Suprapubic skin (tissue), 4 donors: ENCODE measurements around the gene KLF18. TPM values are rescaled to one million over a fixed set of nuclear protein-coding genes. Genes with fewer than 3 reads are reported as not detected.
"Not testable (repeated sequence)": the region's sequence is repeated elsewhere in the genome, so short reads cannot be mapped to it uniquely, and the experiment has no call there.

Experiments
- DNase-seq, 2 donors: peaks; one replicate each; pipeline ENCODE4 v3.0.0-alpha.2; 2019; ENCODE audit warnings: low spot score in 2 of 2
- H3K27ac ChIP-seq: fragments of 200-600 bp; sonication (generic); one replicate; pipeline ENCODE4 v1.5.1; 2019
- H3K27me3 ChIP-seq: fragments of 200-600 bp; sonication (generic); one replicate; pipeline ENCODE4 v1.5.1; 2019
- H3K36me3 ChIP-seq: fragments of 200-600 bp; sonication (generic); one replicate; pipeline ENCODE4 v1.5.1; 2019
- H3K4me1 ChIP-seq: fragments of 200-600 bp; sonication (generic); one replicate; pipeline ENCODE4 v1.5.1; 2019
- H3K4me3 ChIP-seq: fragments of 200-600 bp; sonication (generic); one replicate; pipeline ENCODE4 v1.5.1; 2019; ENCODE audit warnings: mild to moderate bottlenecking
- H3K9me3 ChIP-seq: fragments of 200-600 bp; sonication (generic); one replicate; pipeline ENCODE4 v1.5.1; 2019
- CTCF ChIP-seq, 2 donors: fragments of 200-600 bp in 1 of 2; fragments of 450-650 bp in 1 of 2; sonication (generic) in 1 of 2; IDR thresholded peaks; one replicate each; pipeline ENCODE4 v1.5.1; 2016 to 2019; ENCODE audit warnings: antibody characterized with exemption in 2 of 2, mild to moderate bottlenecking in 1 of 2, moderate library complexity in 1 of 2
- EP300 ChIP-seq: sonication (generic); formaldehyde crosslinking; IDR thresholded peaks from one replicate; pipeline ENCODE4 v1.6.1; 2017; ENCODE audit warnings: antibody characterized with exemption
- POLR2A ChIP-seq, 2 donors: fragments of 450-650 bp; IDR thresholded peaks; one replicate each; pipeline ENCODE4 v1.6.1; 2017; ENCODE audit warnings: antibody characterized with exemption in 2 of 2, mild to moderate bottlenecking in 2 of 2, moderate library complexity in 2 of 2
- POLR2AphosphoS5 ChIP-seq, 3 donors: sonication (generic); formaldehyde crosslinking; IDR thresholded peaks; one replicate each; pipeline ENCODE4 v1.6.1; 2017; ENCODE audit warnings: antibody characterized with exemption in 3 of 3
- WGBS: methylation state at CpG from one replicate; pipeline ENCODE4 v1.1.5; 2018; 5-methylcytosine and 5-hydroxymethylcytosine counted together
- total RNA-seq, 4 donors: library from RNA; depleted of rRNA; stranded (reverse); fragments of >200 nt; gene quantifications; one replicate each; pipeline ENCODE4 v1.1.0, GENCODE V29; 2016

Gene KLF18
- total RNA-seq, 4 donors from 2014 or later, result not detected

DNA sequence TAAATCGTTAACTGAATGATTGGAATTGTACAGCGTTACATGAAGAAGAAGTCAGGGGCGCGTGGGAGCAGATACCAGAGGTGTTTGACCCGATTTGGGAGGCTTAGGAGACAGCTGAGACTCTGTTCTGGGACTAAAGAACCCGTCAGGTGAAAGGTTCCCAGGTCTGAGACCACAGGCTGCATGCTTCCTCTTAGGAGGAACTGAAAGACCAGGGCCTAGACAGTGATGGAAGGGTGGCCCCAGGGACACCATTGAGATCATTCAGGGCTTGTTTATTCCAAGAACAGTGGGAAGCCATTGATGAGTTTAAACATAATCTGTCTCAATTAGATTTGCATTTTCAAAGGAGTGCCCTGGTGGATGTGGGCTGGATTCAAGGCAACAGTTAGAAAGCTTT is 21.9 kb downstream of the KLF18 start:
- H3K27ac ChIP-seq, result no peak overlapping the region
- DNase-seq, result no peak
- no peaks in the 10 kb centered on the region for H3K9me3 ChIP-seq
- H3K36me3 ChIP-seq, result no peaks in the 10 kb centered on the region
- peaks cover 6% of the 10 kb centered on the region for H3K27me3 ChIP-seq
- TF ChIP-seq POLR2A (IDR thresholded peaks at IDR 0.05) (no peak), CTCF (IDR thresholded peaks at IDR 0.05) (no peak), POLR2AphosphoS5 (IDR thresholded peaks at IDR 0.05) (no peak), EP300 (no peak)
- no peaks in the 10 kb centered on the region for H3K4me1 ChIP-seq
- H3K4me3 ChIP-seq, result no peak overlapping the region
- WGBS, result 89% methylated on average over 6 of the region's 6 CpGs

- H3K27me3 ChIP-seq, result peaks cover 6% of the 10 kb centered on the region
- H3K4me1 ChIP-seq, result no peaks in the 10 kb centered on the region
- H3K27ac ChIP-seq, result no peak within 1 kb of the TSS
- WGBS, result 95% methylated on average over 24 of the region's 25 CpGs
- H3K36me3 ChIP-seq, result no peaks in the 10 kb centered on the region
- no peak within 1 kb of the TSS for H3K4me3 ChIP-seq
- H3K9me3 ChIP-seq, result no peaks in the 10 kb centered on the region
- TF ChIP-seq CTCF (IDR thresholded peaks at IDR 0.05) (no peak), EP300 (no peak), POLR2AphosphoS5 (IDR thresholded peaks at IDR 0.05) (no peak), POLR2A (IDR thresholded peaks at IDR 0.05) (no peak)
- no peak for DNase-seq
These were observed 22.7 kb downstream of the KLF18 start, which contains the start of gene KLF17 for GRCh38 chr1:44118682-44119081. Gene KLF17 (plus strand): TSS chr1:44118821. CDS start chr1:44118908, 87 bp downstream.

DNA sequence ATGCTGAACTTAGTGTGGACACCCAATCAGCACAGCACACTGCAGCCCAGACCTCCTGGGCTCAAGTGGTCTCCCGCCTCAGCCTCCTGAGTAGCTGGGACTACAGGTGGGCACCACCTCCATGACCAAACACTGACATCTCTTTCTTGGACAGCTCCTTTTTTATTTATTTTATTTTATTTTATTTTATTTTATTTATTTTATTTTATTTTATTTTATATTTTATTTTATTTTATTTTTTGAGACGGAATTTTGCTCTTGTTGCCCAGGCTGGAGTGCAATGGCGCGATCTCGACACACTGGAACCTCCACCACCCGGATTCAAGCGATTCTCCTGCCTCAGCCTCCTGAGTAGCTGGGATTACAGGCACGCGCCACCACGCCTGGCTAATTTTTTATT is 24.2 kb downstream of the KLF18 start:
- not testable (repeated sequence) for DNase-seq, H3K27ac ChIP-seq, H3K9me3 ChIP-seq, H3K4me3 ChIP-seq, H3K36me3 ChIP-seq, H3K27me3 ChIP-seq, H3K4me1 ChIP-seq
- WGBS, result 94% methylated on average over 10 of the region's 10 CpGs

DNA sequence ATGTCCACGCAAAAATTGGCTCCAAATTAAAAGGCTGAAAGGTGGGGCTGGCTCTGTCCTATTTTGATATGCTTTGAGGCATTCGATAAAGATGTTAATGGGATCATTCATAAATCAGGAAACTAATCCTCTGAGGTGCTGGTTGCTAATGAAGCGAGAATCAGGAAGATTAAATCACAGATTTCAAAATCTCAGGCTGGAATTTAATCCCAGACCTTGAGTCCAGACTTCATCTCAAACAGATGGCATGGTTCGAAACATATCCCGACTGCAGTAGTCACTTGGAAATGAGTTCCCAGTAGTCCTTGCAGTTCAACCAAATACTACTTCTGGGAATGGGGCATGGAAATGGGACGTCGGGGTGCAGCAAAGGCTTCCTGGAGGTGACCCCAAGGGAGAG is 27.3 kb downstream of the KLF18 start:
- Histone ChIP-seq H3K4me1 (no peaks in the 10 kb centered on the region), H3K4me3 (no peak overlapping the region), H3K27ac (no peak overlapping the region), H3K36me3 (no peaks in the 10 kb centered on the region), H3K27me3 (no peaks in the 10 kb centered on the region), H3K9me3 (no peaks in the 10 kb centered on the region)
- TF ChIP-seq POLR2A (IDR thresholded peaks at IDR 0.05) (no peak), POLR2AphosphoS5 (IDR thresholded peaks at IDR 0.05) (no peak), CTCF (IDR thresholded peaks at IDR 0.05) (no peak), EP300 (no peak)
- WGBS, result 74% methylated on average over 7 of the region's 7 CpGs
- DNase-seq, result no peak

GRCh38 chr1:44113095-44113609 is 28.3 kb downstream of the KLF18 start:
- H3K36me3 ChIP-seq, result no peaks in the 10 kb centered on the region
- no peaks in the 10 kb centered on the region for H3K27me3 ChIP-seq
- H3K27ac ChIP-seq, result no peak overlapping the region
- H3K4me3 ChIP-seq, result no peak overlapping the region
- TF ChIP-seq POLR2A (IDR thresholded peaks at IDR 0.05) (no peak), CTCF (IDR thresholded peaks at IDR 0.05) (no peak), EP300 (no peak), POLR2AphosphoS5 (IDR thresholded peaks at IDR 0.05) (no peak)
- H3K9me3 ChIP-seq, result no peaks in the 10 kb centered on the region
- H3K4me1 ChIP-seq, result no peaks in the 10 kb centered on the region
- no peak for DNase-seq
- 86% methylated on average over 2 of the region's 2 CpGs for WGBS

DNA sequence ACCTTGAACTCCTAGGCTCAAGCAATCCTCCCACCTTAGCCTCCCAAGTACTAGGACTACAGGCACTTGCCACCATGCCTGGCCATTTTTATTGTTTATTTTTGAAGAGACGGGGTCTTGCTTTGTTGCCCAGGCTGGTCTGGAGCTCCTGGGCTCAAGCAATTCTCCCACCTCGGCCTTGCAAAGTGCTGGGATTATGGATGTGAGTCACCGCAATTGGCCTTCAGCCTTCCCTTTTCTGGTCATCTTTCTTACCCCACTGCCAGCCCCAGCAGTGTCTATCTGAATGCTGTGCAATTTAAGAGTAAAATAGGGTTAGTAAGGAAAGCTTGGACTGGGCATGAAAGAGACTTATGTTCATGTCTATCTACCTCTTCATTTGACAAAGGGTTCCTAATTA is 28.9 kb downstream of the KLF18 start:
- H3K4me1 ChIP-seq, result no peaks in the 10 kb centered on the region

More for the DNA sequence above, 28.9 kb downstream of the KLF18 start:
- no peak for TF ChIP-seq EP300
- no peak for TF ChIP-seq POLR2A (IDR thresholded peaks at IDR 0.05)
- no peak for TF ChIP-seq CTCF (IDR thresholded peaks at IDR 0.05)
- TF ChIP-seq POLR2AphosphoS5 (IDR thresholded peaks at IDR 0.05), result no peak
- H3K36me3 ChIP-seq, result no peaks in the 10 kb centered on the region
- WGBS, result 86% methylated on average over 3 of the region's 3 CpGs
- H3K4me3 ChIP-seq, result no peak overlapping the region
- no peaks in the 10 kb centered on the region for H3K27me3 ChIP-seq
- H3K9me3 ChIP-seq, result no peaks in the 10 kb centered on the region
- no peak for DNase-seq
- H3K27ac ChIP-seq, result no peak overlapping the region
